BJ (cell line): ENCODE data around the gene PARD3. TPM values are rescaled to one million over a fixed set of nuclear protein-coding genes. Genes with fewer than 3 reads are reported as not detected.

Source experiments
- CTCF ChIA-PET: fragments of 350-600 bp; formaldehyde crosslinking; extraction: SDS; loops from one replicate; lab custom pipeline; 2021; ENCODE audit warnings: antibody characterized with exemption, inconsistent platforms; lab: Yijun Ruan, JAX
- POLR2A ChIA-PET: fragments of 300-600 bp; sonication (Branson Sonifier 250); formaldehyde crosslinking; extraction: SDS; loops from one replicate; lab custom pipeline; 2021; ENCODE audit warnings: antibody characterized with exemption; lab: Charles Lee
- DNase-seq: peaks from one replicate; pipeline ENCODE4 v3.0.0-alpha.2; 2011; ENCODE audit warnings: low read depth
- H3K27me3 ChIP-seq: 2 replicates; pipeline ENCODE4 v1.6.0; 2011; ENCODE audit warnings: low read length; ENCODE audit not compliant: control insufficient read depth, insufficient read depth
- H3K36me3 ChIP-seq: 2 replicates; pipeline ENCODE4 v1.5.1; 2011; ENCODE audit warnings: low read length; ENCODE audit not compliant: control insufficient read depth, insufficient read depth
- H3K4me3 ChIP-seq: 2 replicates; pipeline ENCODE4 v1.5.1; 2011; ENCODE audit warnings: low read depth, mild to moderate bottlenecking, control low read depth, low read length
- polyA plus RNA-seq: library from polyadenylated mRNA; depleted of rRNA; stranded (reverse); fragments of >200 nt; gene quantifications from 2 replicates; pipeline ENCODE4 v1.2.3, GENCODE V29; 2011
- TF ChIP-seq, protein P1 (sequence below): IDR thresholded peaks from 2 replicates; pipeline ENCODE4 v1.5.1; 2011; ENCODE audit warnings: low read depth, mild to moderate bottlenecking, control low read depth, inconsistent platforms, low read length, moderate library complexity; ENCODE audit not compliant: insufficient read depth

Gene PARD3
- polyA plus RNA-seq, 1 experiment = 17.7 TPM

DNA sequence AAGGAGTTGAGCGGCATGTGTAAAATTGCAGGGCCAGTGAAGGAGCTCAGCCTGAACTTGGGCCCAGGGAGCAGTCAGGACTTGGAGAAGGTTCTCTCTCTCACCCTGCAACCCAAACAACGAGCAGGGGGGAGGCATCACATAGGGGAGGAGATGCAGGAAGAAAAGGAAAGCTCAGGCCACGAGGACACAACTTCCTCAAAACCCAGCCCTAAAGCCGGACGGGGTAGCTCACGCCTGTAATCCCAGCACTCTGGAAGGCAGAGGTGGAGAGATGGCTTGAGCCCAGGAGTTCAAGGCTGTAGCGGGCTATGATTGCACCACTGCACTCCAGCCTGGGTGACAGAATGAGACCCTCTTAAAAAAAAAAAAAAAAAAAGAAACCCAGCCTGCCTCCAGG, 629.1 kb downstream of the PARD3 start:
- CTCF ChIA-PET = no interaction called here
- H3K27me3 ChIP-seq = no peaks in the 10 kb centered on the region
- no peak for DNase-seq
- POLR2A ChIA-PET = interaction anchor here (0.6 kb wide), 1 partner anchor 51 kb away, joined by 5 read pairs; no protein-coding TSS in a partner anchor
- no peaks in the 10 kb centered on the region for H3K36me3 ChIP-seq
- TF ChIP-seq, protein P1, sequence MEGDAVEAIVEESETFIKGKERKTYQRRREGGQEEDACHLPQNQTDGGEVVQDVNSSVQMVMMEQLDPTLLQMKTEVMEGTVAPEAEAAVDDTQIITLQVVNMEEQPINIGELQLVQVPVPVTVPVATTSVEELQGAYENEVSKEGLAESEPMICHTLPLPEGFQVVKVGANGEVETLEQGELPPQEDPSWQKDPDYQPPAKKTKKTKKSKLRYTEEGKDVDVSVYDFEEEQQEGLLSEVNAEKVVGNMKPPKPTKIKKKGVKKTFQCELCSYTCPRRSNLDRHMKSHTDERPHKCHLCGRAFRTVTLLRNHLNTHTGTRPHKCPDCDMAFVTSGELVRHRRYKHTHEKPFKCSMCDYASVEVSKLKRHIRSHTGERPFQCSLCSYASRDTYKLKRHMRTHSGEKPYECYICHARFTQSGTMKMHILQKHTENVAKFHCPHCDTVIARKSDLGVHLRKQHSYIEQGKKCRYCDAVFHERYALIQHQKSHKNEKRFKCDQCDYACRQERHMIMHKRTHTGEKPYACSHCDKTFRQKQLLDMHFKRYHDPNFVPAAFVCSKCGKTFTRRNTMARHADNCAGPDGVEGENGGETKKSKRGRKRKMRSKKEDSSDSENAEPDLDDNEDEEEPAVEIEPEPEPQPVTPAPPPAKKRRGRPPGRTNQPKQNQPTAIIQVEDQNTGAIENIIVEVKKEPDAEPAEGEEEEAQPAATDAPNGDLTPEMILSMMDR = no peak
- no peak overlapping the region for H3K4me3 ChIP-seq

DNA sequence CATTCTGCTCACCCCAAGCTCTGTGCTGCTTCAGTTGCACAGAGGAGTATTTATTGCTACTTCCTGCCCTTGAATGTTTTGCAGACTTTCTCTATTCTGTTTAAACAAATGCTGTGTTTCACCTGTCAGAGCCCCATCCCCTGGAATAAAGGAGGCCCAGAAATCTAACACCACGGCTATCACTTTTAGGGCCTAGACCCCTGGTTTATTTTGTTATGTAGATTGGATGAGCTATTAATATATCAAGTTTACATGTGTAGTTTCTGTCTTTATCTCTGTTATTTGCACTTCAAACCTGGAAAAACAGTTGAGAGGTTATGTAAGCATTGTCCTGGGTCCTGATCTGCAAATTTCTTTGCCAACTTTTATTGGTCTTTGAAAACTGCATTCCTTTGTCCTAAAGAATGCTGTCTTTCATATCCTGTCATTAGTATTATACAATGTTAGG, 630.1 kb downstream of the PARD3 start:
- POLR2A ChIA-PET = no interaction called here

DNA sequence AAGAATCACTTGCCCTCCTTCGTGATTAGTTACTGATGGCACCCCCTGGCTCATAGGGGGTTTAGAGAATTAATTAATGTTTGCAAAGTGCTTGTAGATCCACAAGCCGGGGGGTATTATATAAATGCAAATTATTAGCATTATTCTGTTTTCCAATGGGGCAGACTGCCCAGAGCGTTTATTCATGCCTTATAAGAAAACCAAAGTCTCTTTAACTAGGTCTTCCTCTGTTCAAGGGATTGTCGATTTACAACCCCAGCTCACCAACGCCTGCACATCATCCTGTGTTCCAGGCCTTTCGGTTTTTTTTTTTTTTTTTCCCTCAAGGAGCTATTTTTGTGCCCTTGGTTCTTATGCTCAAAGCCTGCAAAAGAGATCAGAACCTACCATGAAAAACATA, 630.7 kb downstream of the PARD3 start:
- TF ChIP-seq, protein P1 = no peak
- Histone ChIP-seq H3K27me3 (no peaks in the 10 kb centered on the region), H3K36me3 (no peaks in the 10 kb centered on the region), H3K4me3 (no peak overlapping the region)
- no peak for DNase-seq
- ChIA-PET CTCF (no interaction called here), POLR2A (no interaction called here)

More for the DNA sequence above, 630.1 kb downstream of the PARD3 start:
- CTCF ChIA-PET = no interaction called here
- Histone ChIP-seq H3K4me3 (no peak overlapping the region), H3K27me3 (no peaks in the 10 kb centered on the region), H3K36me3 (no peaks in the 10 kb centered on the region)
- TF ChIP-seq, protein P1 = no peak
- DNase-seq = no peak

DNA sequence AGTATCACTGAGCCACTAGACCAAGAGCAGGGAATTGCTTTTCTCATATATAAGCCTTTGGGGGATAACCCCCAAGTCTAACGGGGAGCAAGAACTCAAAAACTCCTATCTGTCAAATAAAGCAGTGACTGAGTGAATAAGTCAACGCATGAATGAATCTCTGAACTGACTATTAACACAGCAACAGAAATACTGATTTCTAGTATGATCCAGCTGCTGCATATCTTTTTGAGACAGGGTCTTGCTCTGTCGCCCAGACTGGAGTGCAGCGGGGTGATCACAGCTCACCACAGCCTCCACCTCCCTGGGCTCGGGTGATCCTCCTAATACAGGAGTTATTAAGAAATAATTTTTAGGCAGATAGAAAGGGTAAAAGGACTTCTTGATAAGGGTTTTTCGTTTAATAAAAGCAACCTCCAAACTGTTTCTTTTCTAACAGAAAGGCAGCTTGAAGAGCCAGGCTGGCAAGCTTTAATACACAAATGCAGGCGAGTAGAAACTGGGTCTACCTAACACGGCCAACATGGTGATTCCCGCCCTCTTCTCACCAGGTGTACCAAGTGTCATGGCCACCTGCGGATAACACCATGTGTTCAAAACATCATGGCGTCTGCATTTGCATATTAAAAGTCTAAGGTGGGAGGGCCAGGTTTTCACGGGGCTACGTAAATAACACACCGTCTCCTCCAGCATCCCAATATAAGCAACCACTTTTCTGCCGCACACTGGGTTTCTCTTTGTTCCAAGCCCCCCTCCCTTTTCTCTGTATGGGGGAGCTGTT, 631.9 kb downstream of the PARD3 start:
- H3K27me3 ChIP-seq = no peaks in the 10 kb centered on the region
- no peaks in the 10 kb centered on the region for H3K36me3 ChIP-seq
- ChIA-PET POLR2A (no interaction called here), CTCF (no interaction called here)
- H3K4me3 ChIP-seq = no peak overlapping the region
- TF ChIP-seq, protein P1 = no peak
- no peak for DNase-seq

DNA sequence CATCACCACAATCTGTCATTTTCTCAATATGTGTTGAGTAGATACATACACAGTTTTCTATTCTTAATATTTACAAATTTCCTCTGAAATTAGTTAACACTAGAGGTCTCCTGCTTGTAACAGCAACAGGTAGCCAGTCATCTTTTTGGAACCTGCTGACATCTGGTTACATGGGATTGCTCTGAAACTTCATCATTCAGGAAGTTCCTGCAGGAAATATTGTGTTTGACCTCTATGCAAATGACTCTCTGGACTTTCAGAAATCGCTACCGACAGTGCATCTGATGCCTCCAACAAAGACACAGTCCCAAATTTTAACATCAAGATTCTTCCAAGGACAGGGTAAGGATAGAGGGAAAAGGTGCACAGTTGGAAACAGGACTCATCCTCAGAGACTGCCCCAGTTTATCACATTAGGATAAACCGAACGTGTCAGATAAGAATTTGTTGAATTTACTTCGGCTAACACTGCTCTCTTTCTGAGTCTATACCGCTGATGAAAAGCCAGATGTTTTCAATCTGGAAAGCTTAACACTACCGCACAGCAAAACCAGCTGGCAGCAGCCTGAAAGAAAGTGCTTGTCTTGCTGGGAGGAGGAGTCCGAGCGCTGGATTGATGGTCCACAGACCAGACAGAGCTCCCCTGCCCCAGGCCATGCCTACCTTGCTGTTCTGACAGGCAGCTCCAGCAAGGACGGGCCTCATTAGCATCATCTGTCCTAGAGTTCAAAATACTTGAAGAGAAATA, 633.4 kb downstream of the PARD3 start:
- ChIA-PET POLR2A (no interaction called here), CTCF (interaction anchor here (0.5 to 0.7 kb wide), 2 partner anchors 10 to 90 kb away, joined by 3 read pairs; no protein-coding TSS in a partner anchor)
- H3K36me3 ChIP-seq = no peaks in the 10 kb centered on the region
- TF ChIP-seq, protein P1 = no peak
- H3K27me3 ChIP-seq = no peaks in the 10 kb centered on the region
- DNase-seq = no peak
- H3K4me3 ChIP-seq = no peak overlapping the region
